ENCODE results near the gene AGFG1.
A peak's percentile ranks its signal among the peaks of the same experiment; 100 is the strongest.

AGFG1 gene, protein sequence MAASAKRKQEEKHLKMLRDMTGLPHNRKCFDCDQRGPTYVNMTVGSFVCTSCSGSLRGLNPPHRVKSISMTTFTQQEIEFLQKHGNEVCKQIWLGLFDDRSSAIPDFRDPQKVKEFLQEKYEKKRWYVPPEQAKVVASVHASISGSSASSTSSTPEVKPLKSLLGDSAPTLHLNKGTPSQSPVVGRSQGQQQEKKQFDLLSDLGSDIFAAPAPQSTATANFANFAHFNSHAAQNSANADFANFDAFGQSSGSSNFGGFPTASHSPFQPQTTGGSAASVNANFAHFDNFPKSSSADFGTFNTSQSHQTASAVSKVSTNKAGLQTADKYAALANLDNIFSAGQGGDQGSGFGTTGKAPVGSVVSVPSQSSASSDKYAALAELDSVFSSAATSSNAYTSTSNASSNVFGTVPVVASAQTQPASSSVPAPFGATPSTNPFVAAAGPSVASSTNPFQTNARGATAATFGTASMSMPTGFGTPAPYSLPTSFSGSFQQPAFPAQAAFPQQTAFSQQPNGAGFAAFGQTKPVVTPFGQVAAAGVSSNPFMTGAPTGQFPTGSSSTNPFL
- 95.1 to 110 reads per million in 2 donors for total RNA-seq

- DNase-seq, result peak; percentile 82
Measured at GRCh38 chr2:227471924-227472264, at the start of gene AGFG1. TSS of gene AGFG1 (plus strand) at chr2:227472156. CDS start at chr2:227472422, 266 bp downstream.

DNA sequence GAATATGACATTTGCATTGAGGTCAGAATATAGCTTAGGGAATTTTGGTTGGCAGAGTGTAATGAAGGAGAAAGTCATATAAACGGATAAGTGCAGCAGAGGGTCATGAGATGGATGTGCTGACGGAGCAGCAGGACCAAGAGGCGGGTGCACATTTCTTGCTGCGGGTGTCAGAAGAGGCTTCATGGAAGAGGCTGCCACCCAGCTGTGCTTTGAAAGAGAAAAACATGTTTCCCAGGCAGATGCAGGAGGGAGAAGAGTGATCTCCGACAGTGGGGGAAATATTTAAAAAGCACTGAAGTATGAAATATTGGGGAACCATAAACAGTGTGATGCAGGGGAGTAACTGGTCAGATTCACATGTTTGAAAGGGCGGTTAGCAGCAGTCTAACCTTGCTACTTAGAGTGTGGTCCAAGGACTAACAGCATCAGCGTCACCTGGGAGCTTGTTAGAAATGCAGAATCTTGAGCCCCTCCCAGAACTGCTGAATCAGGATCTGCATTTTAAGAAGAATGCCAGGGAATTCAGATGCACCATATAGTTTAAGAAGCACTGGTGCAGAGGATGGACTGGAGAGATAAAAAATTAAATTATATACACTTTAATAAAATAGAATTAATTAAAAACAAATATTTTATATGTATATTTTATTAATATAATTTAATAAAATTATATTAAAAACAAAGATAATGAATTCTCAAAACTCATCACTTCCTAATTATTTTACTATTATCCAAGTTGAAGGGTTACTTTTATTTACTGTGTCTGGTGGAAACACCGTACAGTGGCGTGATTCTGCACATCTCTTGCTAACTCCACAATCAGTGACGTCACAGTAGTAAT, 48.1 kb upstream of the AGFG1 start:
- DNase-seq, result no peak

GRCh38 chr2:227428731-227429285, 43.1 kb upstream of the AGFG1 start:
- DNase-seq, result no peak

DNA sequence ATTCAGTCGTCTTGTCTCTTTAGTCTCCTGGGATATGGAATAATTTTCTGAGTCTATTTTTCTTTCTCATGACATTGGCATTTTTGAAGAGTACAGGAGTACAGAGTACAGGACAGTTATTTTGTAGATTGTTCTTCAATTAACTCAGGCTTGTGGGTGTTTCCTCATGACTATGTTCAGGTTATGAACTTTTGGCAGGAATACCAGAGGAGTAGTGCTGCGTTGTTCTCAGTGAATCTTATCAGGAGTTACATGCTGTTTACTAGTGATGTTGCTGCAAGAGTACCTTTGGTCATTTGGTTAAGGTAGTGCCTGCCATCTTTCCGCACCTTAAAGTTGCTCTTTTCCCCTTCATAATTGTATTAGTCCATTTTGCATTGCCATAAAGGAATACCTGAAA, 41.3 kb upstream of the AGFG1 start:
- no peak for DNase-seq

DNA sequence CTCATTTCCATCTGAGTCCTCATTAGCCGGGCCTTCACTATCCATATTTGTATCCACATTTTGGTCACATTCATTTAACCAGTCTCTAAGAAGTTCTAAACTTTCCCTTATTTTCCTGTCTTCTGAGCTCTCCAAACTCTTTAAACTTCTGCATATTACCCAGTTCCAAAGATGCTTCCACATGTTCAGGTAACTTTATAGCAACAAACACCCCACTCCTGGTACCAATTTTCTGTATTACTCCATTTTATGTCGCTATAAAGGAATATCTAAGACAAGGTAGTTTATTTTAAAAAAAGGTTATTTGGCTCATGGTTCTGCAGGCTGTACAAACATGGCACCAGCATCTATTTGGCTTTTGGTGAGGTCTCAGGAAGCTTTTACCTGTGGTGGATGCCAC, 38.8 kb upstream of the AGFG1 start:
- no peak for DNase-seq

GRCh38 chr2:227436436-227437174, 35.4 kb upstream of the AGFG1 start:
- DNase-seq, result no peak

- no peak for DNase-seq
Measured at GRCh38 chr2:227439214-227439613, 32.7 kb upstream of the AGFG1 start.

- no peak for DNase-seq
Measured at GRCh38 chr2:227442639-227443038, 29.3 kb upstream of the AGFG1 start.

DNA sequence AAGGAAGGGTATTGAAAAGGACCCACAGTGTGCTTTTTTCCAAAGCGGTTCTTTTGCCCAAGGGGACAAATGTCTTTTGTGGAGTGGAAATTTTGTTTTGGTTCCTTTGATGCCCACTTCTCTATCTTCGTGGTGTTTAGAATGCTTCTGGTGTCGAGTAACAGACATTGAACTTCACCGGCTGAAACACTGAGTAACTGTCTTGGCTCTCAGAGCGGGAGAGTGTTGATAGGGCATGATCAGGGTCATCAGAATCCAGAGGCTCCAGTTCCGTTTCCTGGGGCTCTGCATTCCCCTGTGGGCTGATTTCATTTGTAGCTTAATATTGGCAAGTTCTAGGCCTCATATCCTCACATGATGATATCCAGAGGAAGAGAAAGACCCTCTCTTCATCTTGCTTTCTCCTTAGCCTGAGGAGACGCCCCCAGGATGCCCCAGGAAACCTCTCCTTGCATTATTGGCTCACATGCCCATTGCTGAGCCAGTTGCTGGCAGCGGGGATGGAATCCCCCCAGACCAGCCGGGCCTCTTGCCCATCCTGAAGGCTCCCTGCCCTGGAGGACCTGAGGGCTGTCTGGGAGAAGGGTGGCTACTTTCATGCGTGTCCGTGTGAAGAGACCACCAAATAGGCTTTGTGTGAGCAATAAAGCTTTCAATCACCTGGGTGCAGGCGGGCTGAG, 27.9 kb upstream of the AGFG1 start:
- no peak for DNase-seq

GRCh38 chr2:227447606-227448005, 24.4 kb upstream of the AGFG1 start:
- DNase-seq, result no peak

DNA sequence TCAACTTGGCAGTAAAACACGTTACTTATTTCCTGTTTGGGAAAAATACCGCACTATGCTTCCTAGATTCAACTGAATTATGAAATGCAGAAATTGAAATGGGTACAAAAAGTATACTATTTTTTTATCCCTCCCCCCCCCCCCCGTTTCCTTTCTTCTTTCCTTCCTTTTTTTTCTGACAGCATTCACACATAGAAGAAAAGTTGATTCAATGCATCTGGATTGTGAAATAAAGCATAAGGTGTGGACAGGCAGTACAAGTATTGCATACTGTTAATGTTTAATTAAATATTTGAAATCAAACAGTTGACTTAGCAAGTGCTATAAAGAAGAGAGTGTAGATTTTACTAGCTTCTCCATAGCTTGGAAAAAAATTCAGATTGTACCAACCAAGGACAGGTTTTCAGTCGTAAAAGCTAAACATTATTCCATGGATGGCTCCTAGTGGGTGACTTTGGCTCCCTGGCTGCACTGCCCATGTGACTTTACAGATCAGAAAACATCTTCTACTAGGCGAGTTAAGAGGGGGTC, 21.6 kb upstream of the AGFG1 start:
- no peak for DNase-seq

DNA sequence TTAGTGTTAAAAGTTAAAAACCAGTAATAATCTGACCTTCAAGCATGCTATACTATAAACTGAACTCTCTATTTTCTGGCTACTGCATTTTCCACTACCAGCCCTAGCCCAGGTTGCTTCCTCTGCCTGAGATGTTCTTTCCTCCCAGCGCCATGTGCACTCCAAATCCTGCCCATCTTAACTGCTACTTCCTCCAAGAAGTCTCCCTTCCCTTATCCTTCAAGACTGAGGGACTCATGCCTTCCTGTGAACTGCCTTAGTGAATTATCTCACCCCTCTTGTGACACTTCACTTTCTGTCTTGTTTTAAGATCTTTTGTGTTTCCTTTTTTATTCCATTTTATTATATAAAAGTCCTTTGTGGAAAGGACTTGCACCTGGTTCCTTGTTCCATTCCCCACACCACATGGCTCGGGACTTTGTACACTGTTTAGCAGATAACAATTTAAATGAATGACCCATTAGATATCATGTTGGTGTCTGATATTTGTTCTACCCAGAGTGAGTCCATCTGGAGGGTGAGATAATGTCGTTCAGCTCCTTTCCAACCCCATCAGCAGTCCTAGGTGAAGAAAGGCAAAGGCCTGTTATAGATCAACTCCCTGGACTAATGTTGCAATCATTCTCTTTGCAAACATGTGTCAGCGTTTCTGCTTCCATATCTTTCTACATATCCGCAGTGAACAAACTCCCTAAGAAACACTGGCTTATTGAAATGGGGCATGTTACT, 20.9 kb upstream of the AGFG1 start:
- no peak for DNase-seq

DNA sequence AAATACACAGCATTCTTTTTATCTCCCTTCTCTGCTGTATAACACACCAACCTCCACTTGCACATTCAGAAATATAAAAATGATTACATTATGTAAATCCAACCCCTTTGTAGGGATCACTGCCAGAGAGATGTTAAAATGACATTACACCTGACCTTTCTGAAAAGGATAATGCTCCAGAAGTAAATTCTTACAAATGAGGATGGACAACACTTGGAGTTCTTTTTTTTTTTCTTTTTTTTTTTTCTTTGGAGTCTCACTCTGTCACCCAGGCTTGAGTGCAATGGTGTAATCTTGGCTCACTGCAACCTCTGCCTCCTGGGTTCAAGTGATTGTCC, 20.3 kb upstream of the AGFG1 start:
- no peak for DNase-seq

- no peak for DNase-seq
Measured at GRCh38 chr2:227453810-227454209, 18.1 kb upstream of the AGFG1 start.

DNA sequence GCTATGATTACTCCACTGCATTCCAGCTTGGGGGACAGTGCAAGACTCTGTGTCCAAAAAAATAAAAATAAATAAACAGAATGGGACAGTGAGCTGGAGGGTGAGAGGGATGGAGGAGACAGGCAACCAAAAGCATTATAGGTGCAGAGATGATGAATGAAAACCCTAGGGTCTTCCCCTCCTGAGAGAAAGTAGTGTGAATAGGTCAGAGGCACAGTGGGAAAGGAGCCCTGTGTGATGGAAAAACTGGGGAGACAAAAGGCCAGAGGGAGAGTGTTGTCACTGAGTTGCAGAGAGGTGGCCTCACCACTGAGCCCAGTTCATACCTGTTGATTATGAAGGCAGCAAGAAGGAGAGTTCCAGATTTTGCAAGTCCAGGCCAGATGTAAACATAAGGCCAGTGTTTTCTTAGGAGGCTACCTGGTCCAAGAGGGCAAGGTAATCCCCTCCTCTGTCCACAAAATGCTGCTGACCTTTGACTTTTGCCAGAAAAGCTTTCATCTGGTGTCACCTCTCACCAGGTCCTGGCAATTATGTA, 17.6 kb upstream of the AGFG1 start:
- DNase-seq, result no peak

DNA sequence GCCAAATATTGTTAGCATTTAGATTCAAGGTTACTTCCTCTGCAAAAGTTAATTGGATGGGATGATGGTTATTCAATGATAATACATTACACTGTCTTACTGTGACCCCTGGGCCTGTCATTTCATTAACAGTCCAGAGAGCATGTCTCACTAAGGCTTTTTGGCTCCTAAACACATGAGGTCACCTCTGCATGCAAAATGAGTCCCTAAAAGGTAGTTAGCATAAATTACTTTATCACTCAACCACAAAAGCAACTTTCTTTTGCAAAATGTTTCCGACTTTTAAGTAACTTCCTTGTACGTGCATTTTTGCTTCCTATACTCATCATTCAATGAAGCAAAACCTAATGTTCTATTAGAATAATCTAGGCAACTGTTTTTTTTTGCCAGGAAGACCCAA, 16.8 kb upstream of the AGFG1 start:
- DNase-seq, result no peak

GRCh38 chr2:227456102-227456501, 15.9 kb upstream of the AGFG1 start:
- DNase-seq, result no peak

DNA sequence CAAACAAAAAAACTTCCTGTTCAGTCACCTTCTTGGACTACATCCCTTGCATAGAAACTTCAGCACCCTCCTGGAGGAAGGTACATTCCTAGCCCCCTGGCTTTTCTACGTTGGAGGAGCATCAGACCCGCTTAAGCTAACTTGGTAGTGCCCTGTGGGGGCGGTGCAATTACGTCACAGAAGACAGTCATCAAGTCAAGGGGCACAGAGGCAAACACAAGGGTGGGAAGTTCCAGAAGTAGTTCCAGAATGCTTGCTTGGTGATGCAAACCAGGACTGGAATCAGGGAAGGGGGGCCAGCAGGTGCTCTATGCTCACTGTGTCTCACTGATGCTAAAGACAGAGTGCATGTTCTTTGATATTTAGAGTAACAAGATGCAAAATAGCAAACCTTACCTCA, 15.2 kb upstream of the AGFG1 start:
- DNase-seq, result no peak

DNA sequence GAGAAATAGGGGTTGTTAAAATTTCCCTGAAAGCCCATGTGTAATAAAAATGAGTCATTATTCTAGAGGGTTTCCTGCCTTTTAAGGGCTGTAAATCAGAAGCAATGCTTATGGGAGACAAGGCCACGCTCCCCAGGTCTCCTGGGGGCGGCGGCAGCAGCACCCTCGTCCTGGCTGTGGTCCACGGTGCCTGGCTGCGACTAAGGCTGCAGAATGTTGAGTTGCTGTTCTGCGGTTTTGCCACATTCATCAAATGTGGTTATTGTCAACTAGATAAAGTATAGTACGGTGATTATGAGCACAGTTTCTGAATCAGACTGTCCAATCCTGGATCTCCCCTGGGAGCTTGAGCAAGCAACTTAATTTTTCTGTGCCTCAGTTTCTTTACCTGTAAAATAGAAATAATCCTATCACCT, 11.9 kb upstream of the AGFG1 start:
- peak; percentile 38 for DNase-seq

DNA sequence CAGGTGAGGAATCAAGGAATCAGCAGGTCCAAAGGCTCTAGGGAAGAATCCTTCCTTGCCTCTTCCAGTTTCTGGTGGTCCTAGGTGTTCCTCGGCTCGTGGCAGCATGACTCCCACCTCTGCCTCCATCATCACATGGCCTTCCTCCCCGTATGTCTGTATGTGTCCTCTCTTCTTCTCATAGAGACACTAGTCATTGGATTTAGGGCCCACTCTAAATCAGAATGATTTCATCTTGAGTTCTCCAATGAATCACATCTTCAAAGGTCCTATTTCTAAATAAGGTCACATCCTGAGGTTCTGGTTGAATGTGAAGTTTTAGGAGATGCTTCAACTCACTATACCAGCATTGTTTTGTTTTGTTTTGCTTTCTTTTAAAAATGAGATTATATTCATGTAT, 11.1 kb upstream of the AGFG1 start:
- DNase-seq, result no peak

All from T-helper 9 cell (primary cell).